ENCODE measurements around the gene DHX58.
A peak's percentile ranks its signal among the peaks of the same experiment; 100 is the strongest.

The DHX58 gene

GRCh38 chr17:42098730-42099399 lies 13.6 kb downstream of the DHX58 start:
- H3K4me3 ChIP-seq (replicated peaks; ENCODE audit: low read depth, low read length) = no peak overlapping the region

GRCh38 chr17:42097691-42098631 lies 14.6 kb downstream of the DHX58 start, which contains the start of gene ZNF385C:
Gene ZNF385C (minus strand): TSS chr17:42098473. CDS start chr17:42063056, 35,417 bp downstream.
- no peak for TF ChIP-seq CTCF (IDR thresholded peaks at IDR 0.05; ENCODE audit: low read depth, low read length, missing control alignments)
- DNase-seq (ENCODE audit: extremely low read depth, low read depth) = no peak
- H3K4me3 ChIP-seq (replicated peaks; ENCODE audit: low read depth, low read length) = no peak within 1 kb of the TSS

More at GRCh38 chr17:42098730-42099399, 13.6 kb downstream of the DHX58 start:
- TF ChIP-seq CTCF (IDR thresholded peaks at IDR 0.05; ENCODE audit: low read depth, low read length, missing control alignments) = no peak
- no peak for DNase-seq (ENCODE audit: extremely low read depth, low read depth)

- no peak for DNase-seq (ENCODE audit: extremely low read depth, low read depth)
- peak; percentile 4 for TF ChIP-seq CTCF (IDR thresholded peaks at IDR 0.05; ENCODE audit: low read depth, low read length, missing control alignments)
- no peak overlapping the region for H3K4me3 ChIP-seq (replicated peaks; ENCODE audit: low read depth, low read length)
These were observed 16.0 kb downstream of the DHX58 start for GRCh38 chr17:42096360-42097111.

GRCh38 chr17:42094375-42095069 lies 18.0 kb downstream of the DHX58 start:
- no peak for DNase-seq (ENCODE audit: extremely low read depth, low read depth)
- TF ChIP-seq CTCF (IDR thresholded peaks at IDR 0.05; ENCODE audit: low read depth, low read length, missing control alignments) = no peak
- H3K4me3 ChIP-seq (replicated peaks; ENCODE audit: low read depth, low read length) = no peak overlapping the region

GRCh38 chr17:42092939-42093338 lies 19.6 kb downstream of the DHX58 start:
- no peak overlapping the region for H3K4me3 ChIP-seq (replicated peaks; ENCODE audit: low read depth, low read length)
- no peak for DNase-seq (ENCODE audit: extremely low read depth, low read depth)
- TF ChIP-seq CTCF (IDR thresholded peaks at IDR 0.05; ENCODE audit: low read depth, low read length, missing control alignments) = no peak
